GM12878 (cell line): ENCODE data around the gene CTSA. TPM values are rescaled to one million over a fixed set of nuclear protein-coding genes. Genes with fewer than 3 reads are reported as not detected.

Source experiments
- ATAC-seq: fragments of 200-7000 bp; cut with Tn5 transposase; 3 replicates; pipeline ENCODE4 v1.9.1; 2020; ENCODE audit warnings: mild to moderate bottlenecking, moderate library complexity
- BruUV-seq: library from RNA; stranded (reverse); fragments of 400-500 nt; replicated peaks from 2 replicates; lab custom pipeline; 2021; lab: Mats Ljungman, UMichigan
- CTCF ChIA-PET: fragments of 300-600 bp; sonication (Branson Sonifier 250); formaldehyde crosslinking; extraction: SDS; loops from one replicate; lab custom pipeline; 2021; ENCODE audit warnings: inconsistent platforms; lab: Yijun Ruan, JAX
- POLR2A ChIA-PET: fragments of 350-600 bp; formaldehyde crosslinking; extraction: SDS; loops from one replicate; lab custom pipeline; 2021; ENCODE audit warnings: inconsistent platforms; lab: Charles Lee
- RAD21 ChIA-PET: fragments of 300-600 bp; sonication (Branson Sonifier 250); formaldehyde crosslinking; loops from one replicate; lab custom pipeline; 2023; ENCODE audit warnings: antibody characterized with exemption; ENCODE audit not compliant: unreplicated experiment; lab: Charles Lee
- SMC1A ChIA-PET: fragments of 300-600 bp; sonication (Branson Sonifier 250); formaldehyde crosslinking; loops from one replicate; lab custom pipeline; 2023; ENCODE audit not compliant: unreplicated experiment, uncharacterized antibody; lab: Charles Lee
- DNase-seq: peaks from one replicate; pipeline ENCODE4 v3.0.0-alpha.2; 2011; ENCODE audit warnings: low read depth, low spot score
- FAIRE-seq: peaks from 3 replicates; lab custom pipeline; 2011; peaks lifted over from hg19 to GRCh38; lab: Jason Lieb, UNC
- H2AFZ ChIP-seq: 2 replicates; pipeline ENCODE4 v1.6.0; 2011; ENCODE audit warnings: low read depth, low read length, control low read depth; ENCODE audit not compliant: control insufficient read depth
- H3K27ac ChIP-seq: 2 replicates; pipeline ENCODE4 v1.5.1; 2011; ENCODE audit warnings: control low read depth; ENCODE audit not compliant: control insufficient read depth, insufficient read depth
- H3K27me3 ChIP-seq, 2 experiments: replicated peaks in 1 of 2; 2 replicates each; pipeline versions ENCODE4 v1.6.0 to v1.6.1; 2011; ENCODE audit warnings: low read length in 1 of 2; ENCODE audit not compliant: control insufficient read depth in 2 of 2, insufficient read depth in 2 of 2
- H3K36me3 ChIP-seq, 2 experiments: 2 replicates each; pipeline ENCODE4 v1.5.1; 2011; ENCODE audit warnings: low read length in 1 of 2; ENCODE audit not compliant: control insufficient read depth in 2 of 2, insufficient read depth in 2 of 2
- H3K4me1 ChIP-seq: 2 replicates; pipeline ENCODE4 v1.6.1; 2011; ENCODE audit warnings: mild to moderate bottlenecking, low read length, moderate library complexity, mixed read lengths; ENCODE audit not compliant: control insufficient read depth, insufficient read depth
- H3K4me2 ChIP-seq: 2 replicates; pipeline ENCODE4 v1.6.0; 2011; ENCODE audit warnings: control low read depth; ENCODE audit not compliant: control insufficient read depth, insufficient read depth
- H3K4me3 ChIP-seq: fragments of 200-600 bp; sonication (generic); 2 replicates; pipeline ENCODE4 v1.5.1; 2016
- H3K79me2 ChIP-seq: 2 replicates; pipeline ENCODE4 v1.6.0; 2011; ENCODE audit warnings: low read length; ENCODE audit not compliant: control insufficient read depth, insufficient read depth
- H3K9ac ChIP-seq: 2 replicates; pipeline ENCODE4 v1.8.0; 2011; ENCODE audit warnings: low read length, control low read depth, mixed read lengths; ENCODE audit not compliant: control insufficient read depth, insufficient read depth
- H3K9me3 ChIP-seq: replicated peaks from 3 replicates; pipeline ENCODE4 v1.5.1; 2011; ENCODE audit warnings: mild to moderate bottlenecking, low read length; ENCODE audit not compliant: control insufficient read depth, insufficient read depth
- H4K20me1 ChIP-seq: 2 replicates; pipeline ENCODE4 v1.6.0; 2011; ENCODE audit not compliant: control insufficient read depth, insufficient read depth
- BCL11A ChIP-seq: IDR thresholded peaks from 2 replicates; pipeline ENCODE4 v1.6.1; 2011; ENCODE audit warnings: low read depth, low read length
- CEBPB ChIP-seq, 2 experiments: fragments of 150-350 bp in 1 of 2; IDR thresholded peaks; 2 replicates each; pipeline ENCODE4 v1.6.1; 2012 to 2014; ENCODE audit warnings: low read depth in 2 of 2, low read length in 2 of 2, borderline replicate concordance in 1 of 2, inconsistent platforms in 1 of 2
- EED ChIP-seq: sonication (generic); IDR thresholded peaks from 2 replicates; pipeline ENCODE4 v1.6.1; 2016; ENCODE audit warnings: antibody characterized with exemption, low read depth
- HDAC2 ChIP-seq: fragments of 200-600 bp; sonication (generic); IDR thresholded peaks from 2 replicates; pipeline ENCODE4 v1.6.1; 2017
- HDAC6 ChIP-seq: fragments of 200-600 bp; sonication (generic); IDR thresholded peaks from one replicate; pipeline ENCODE4 v1.8.0; 2017; ENCODE audit warnings: antibody characterized with exemption; ENCODE audit not compliant: unreplicated experiment
- JUNB ChIP-seq: IDR thresholded peaks from 2 replicates; pipeline ENCODE4 v1.6.1; 2016; ENCODE audit warnings: antibody characterized with exemption, mild to moderate bottlenecking
- NFYA ChIP-seq: IDR thresholded peaks from 2 replicates; pipeline ENCODE4 v1.6.1; 2011; ENCODE audit warnings: low read depth, mild to moderate bottlenecking, low read length, improper control_type of control experiment, borderline replicate concordance
- SMAD1 ChIP-seq: fragments of 450-650 bp; IDR thresholded peaks from 2 replicates; pipeline ENCODE4 v1.6.1; 2018; ENCODE audit warnings: mild to moderate bottlenecking, low read depth; ENCODE audit not compliant: partially characterized antibody
- SMAD5 ChIP-seq: IDR thresholded peaks from 2 replicates; pipeline ENCODE4 v1.6.1; 2016; ENCODE audit warnings: antibody characterized with exemption, low read depth
- TCF12 ChIP-seq: IDR thresholded peaks from 2 replicates; pipeline ENCODE4 v1.6.1; 2011; ENCODE audit warnings: low read depth, mild to moderate bottlenecking, low read length
- YBX1 ChIP-seq: fragments of 450-650 bp; IDR thresholded peaks from 2 replicates; pipeline ENCODE4 v1.6.1; 2016; ENCODE audit warnings: antibody characterized with exemption
- ZZZ3 ChIP-seq: IDR thresholded peaks from 2 replicates; pipeline ENCODE4 v1.6.1; 2011; ENCODE audit warnings: low read depth; ENCODE audit not compliant: control insufficient read depth, insufficient read length
- WGBS: methylation state at CpG from one replicate; pipeline ENCODE4 v1.1.6; 2016; ENCODE audit warnings: low lambda C conversion rate; ENCODE audit not compliant: insufficient replicate concordance, insufficient coverage; ENCODE audit errors: missing lambda C conversion rate; 5-methylcytosine and 5-hydroxymethylcytosine counted together
- in situ Hi-C: fragments of 300-500 bp; cut with MboI; formaldehyde crosslinking; loops from 9 replicates; pipeline ENCODE4 v1.14.3; 2018; ENCODE audit warnings: mixed read lengths
- intact Hi-C: fragments of 100-400 bp; cut with micrococcal nuclease; formaldehyde crosslinking; loops from one replicate; pipeline ENCODE4 v1.14.2; 2022; ENCODE audit not compliant: unreplicated experiment
- polyA plus RNA-seq, 11 experiments: library from polyadenylated mRNA; depleted of rRNA in 4 of 11; unstranded in 6 of 11; stranded (reverse) in 5 of 11; fragments of >200 nt; fragmentation: Nextera tagmentation in 4 of 11; fragmentation: Illumina TruSeq in 1 of 11; extraction: Ambion mirVana in 4 of 11; extraction: Trizol in 1 of 11; gene quantifications; 1 replicate in 1 of 11; 2 replicates in 10 of 11; pipeline versions ENCODE4 v1.2.1 to v1.2.3, GENCODE V29; 2011 to 2016; ENCODE audit warnings: inconsistent platforms in 2 of 11, missing spikeins in 2 of 11, low read depth in 1 of 11
- total RNA-seq, 4 experiments: library from RNA; depleted of rRNA in 3 of 4; stranded (reverse); fragments of >200 nt in 3 of 4; fragmentation: Illumina TruSeq in 1 of 4; extraction: Trizol in 1 of 4; gene quantifications; 2 replicates each; pipeline versions ENCODE4 v1.2.1 to v1.2.3, GENCODE V29; 2013 to 2021
- TF ChIP-seq, protein P1 (sequence below): fragments of 450-650 bp; IDR thresholded peaks from 2 replicates; pipeline ENCODE4 v1.6.1; 2014; ENCODE audit warnings: mild to moderate bottlenecking
- TF ChIP-seq, protein P2 (sequence below): IDR thresholded peaks from 2 replicates; pipeline ENCODE4 v1.6.1; 2011; ENCODE audit warnings: mild to moderate bottlenecking, low read depth, low read length, moderate library complexity; ENCODE audit not compliant: insufficient replicate concordance
- TF ChIP-seq, protein P3 (sequence below): fragments of 450-650 bp; IDR thresholded peaks from 2 replicates; pipeline ENCODE4 v1.6.1; 2018; ENCODE audit warnings: mild to moderate bottlenecking, low read depth, moderate library complexity; ENCODE audit not compliant: partially characterized antibody

CTSA gene
- total and polyA plus RNA-seq, 10 of the 15 experiments (the other 5 are each of a cell fraction or from before 2014, with no cell fraction given) = 7.1 to 67.0 (median 36.2) TPM

DNA sequence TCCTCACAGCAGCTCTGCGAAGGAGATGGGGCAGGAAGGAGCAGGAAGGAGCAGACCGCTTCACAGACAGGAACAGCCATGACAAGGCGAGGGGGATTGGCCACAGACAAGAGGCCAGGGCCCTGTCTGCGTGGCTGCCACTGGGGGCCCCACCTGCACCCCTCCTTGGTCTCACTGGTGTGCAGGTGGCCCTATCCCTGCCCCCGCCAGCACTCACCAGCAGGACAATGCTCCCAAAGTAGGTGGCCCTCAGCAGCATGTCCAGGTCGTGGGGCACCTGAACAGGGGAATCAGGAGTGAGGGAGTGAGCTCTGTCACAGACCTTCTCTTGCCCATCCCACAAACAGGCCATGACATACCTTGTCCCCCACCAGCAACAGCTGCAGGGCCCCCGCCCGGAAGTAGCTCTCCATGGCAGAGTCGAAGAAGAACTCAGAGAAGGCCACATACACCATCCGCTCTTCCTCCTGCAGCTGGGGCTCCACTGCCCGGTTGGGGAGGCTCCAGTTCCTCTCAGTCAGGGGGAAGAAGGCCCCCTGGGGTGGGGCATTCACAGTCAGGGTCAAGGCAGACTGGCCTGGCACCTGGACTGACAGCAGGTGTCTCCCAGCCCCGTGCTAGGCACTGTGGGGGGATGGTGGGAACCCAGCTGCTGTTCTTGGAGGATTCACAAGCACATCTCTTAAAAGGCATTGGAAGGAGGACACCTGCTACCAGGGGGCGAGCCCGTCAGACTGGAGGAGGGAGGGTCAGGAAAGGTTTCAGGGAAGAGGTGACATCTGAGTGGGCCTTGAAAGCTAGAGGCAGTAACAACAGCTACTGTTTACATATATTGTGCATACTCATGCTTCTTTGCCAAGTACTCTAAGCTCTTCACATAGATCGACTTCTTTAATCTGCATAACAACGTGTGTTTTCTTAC, 13.7 kb downstream of the CTSA start:
- no peak for DNase-seq
- no peaks in the 10 kb centered on the region for H3K36me3 ChIP-seq
- no peak overlapping the region for H3K4me2 ChIP-seq
- H3K79me2 ChIP-seq = no peaks in the 10 kb centered on the region
- in situ Hi-C loops (no loop called here), intact Hi-C loops (no loop called here)
- no peaks in the 10 kb centered on the region for H4K20me1 ChIP-seq
- no peak overlapping the region for H2AFZ ChIP-seq
- ATAC-seq = no peak
- H3K4me3 ChIP-seq = no peak overlapping the region
- no TSS peak for BruUV-seq
- 67% methylated on average over 16 of the region's 16 CpGs for WGBS
- TF ChIP-seq SMAD5 = no peak
- no peak for TF ChIP-seq HDAC6
- TF ChIP-seq, protein P1, sequence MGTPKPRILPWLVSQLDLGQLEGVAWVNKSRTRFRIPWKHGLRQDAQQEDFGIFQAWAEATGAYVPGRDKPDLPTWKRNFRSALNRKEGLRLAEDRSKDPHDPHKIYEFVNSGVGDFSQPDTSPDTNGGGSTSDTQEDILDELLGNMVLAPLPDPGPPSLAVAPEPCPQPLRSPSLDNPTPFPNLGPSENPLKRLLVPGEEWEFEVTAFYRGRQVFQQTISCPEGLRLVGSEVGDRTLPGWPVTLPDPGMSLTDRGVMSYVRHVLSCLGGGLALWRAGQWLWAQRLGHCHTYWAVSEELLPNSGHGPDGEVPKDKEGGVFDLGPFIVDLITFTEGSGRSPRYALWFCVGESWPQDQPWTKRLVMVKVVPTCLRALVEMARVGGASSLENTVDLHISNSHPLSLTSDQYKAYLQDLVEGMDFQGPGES = no peak
- TF ChIP-seq, protein P2, sequence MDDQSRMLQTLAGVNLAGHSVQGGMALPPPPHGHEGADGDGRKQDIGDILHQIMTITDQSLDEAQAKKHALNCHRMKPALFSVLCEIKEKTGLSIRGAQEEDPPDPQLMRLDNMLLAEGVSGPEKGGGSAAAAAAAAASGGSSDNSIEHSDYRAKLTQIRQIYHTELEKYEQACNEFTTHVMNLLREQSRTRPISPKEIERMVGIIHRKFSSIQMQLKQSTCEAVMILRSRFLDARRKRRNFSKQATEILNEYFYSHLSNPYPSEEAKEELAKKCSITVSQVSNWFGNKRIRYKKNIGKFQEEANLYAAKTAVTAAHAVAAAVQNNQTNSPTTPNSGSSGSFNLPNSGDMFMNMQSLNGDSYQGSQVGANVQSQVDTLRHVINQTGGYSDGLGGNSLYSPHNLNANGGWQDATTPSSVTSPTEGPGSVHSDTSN = no peak
- no peak for TF ChIP-seq ZZZ3
- no peak for TF ChIP-seq YBX1
- TF ChIP-seq BCL11A = no peak
- TF ChIP-seq CEBPB (IDR thresholded peaks at IDR 0.05; ENCODE audit: borderline replicate concordance in 1 of 2, low read depth in 2 of 2, low read length in 2 of 2) = no peak
- TF ChIP-seq, protein P3, sequence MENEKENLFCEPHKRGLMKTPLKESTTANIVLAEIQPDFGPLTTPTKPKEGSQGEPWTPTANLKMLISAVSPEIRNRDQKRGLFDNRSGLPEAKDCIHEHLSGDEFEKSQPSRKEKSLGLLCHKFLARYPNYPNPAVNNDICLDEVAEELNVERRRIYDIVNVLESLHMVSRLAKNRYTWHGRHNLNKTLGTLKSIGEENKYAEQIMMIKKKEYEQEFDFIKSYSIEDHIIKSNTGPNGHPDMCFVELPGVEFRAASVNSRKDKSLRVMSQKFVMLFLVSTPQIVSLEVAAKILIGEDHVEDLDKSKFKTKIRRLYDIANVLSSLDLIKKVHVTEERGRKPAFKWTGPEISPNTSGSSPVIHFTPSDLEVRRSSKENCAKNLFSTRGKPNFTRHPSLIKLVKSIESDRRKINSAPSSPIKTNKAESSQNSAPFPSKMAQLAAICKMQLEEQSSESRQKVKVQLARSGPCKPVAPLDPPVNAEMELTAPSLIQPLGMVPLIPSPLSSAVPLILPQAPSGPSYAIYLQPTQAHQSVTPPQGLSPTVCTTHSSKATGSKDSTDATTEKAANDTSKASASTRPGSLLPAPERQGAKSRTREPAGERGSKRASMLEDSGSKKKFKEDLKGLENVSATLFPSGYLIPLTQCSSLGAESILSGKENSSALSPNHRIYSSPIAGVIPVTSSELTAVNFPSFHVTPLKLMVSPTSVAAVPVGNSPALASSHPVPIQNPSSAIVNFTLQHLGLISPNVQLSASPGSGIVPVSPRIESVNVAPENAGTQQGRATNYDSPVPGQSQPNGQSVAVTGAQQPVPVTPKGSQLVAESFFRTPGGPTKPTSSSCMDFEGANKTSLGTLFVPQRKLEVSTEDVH = no peak
- no peak for TF ChIP-seq NFYA
- no peak for TF ChIP-seq EED
- no peak for TF ChIP-seq JUNB
- no peak for TF ChIP-seq TCF12
- no peak for TF ChIP-seq SMAD1
- no peak for TF ChIP-seq HDAC2
- H3K9me3 ChIP-seq = no peaks in the 10 kb centered on the region
- ChIA-PET POLR2A (interaction anchor here (0.6 kb wide), 2 partner anchors 43 to 79 kb away, joined by 3 to 4 read pairs; no protein-coding TSS in a partner anchor), RAD21 (no interaction called here), SMC1A (interaction anchor here (0.5 to 1.8 kb wide), 2 partner anchors 29 to 56 kb away, joined by 3 to 5 read pairs; partner anchors contain the start of gene PCIF1), CTCF (interaction anchor here (0.6 to 1.9 kb wide), 5 partner anchors 14 to 175 kb away, joined by 3 to 5 read pairs (median 3); partner anchors contain the start of genes CTSA and NEURL2)
- FAIRE-seq = no peak
- H3K27ac ChIP-seq = no peak overlapping the region
- H3K9ac ChIP-seq = no peak overlapping the region
- no peaks in the 10 kb centered on the region for H3K27me3 ChIP-seq
- H3K4me1 ChIP-seq = no peaks in the 10 kb centered on the region
